GM12878 (cell line): ENCODE results near the gene IQCC. TPM values are rescaled to one million over a fixed set of nuclear protein-coding genes. Genes with fewer than 3 reads are reported as not detected.
A peak's percentile ranks its signal among the peaks of the same experiment; 100 is the strongest.

Source experiments
- ATAC-seq: fragments of 200-7000 bp; cut with Tn5 transposase; 3 replicates; pipeline ENCODE4 v1.9.1; 2020; ENCODE audit warnings: mild to moderate bottlenecking, moderate library complexity
- BruUV-seq: library from RNA; stranded (reverse); fragments of 400-500 nt; replicated peaks from 2 replicates; lab custom pipeline; 2021; lab: Mats Ljungman, UMichigan
- CTCF ChIA-PET: fragments of 300-600 bp; sonication (Branson Sonifier 250); formaldehyde crosslinking; extraction: SDS; loops from one replicate; lab custom pipeline; 2021; ENCODE audit warnings: inconsistent platforms; lab: Yijun Ruan, JAX
- POLR2A ChIA-PET: fragments of 350-600 bp; formaldehyde crosslinking; extraction: SDS; loops from one replicate; lab custom pipeline; 2021; ENCODE audit warnings: inconsistent platforms; lab: Charles Lee
- RAD21 ChIA-PET: fragments of 300-600 bp; sonication (Branson Sonifier 250); formaldehyde crosslinking; loops from one replicate; lab custom pipeline; 2023; ENCODE audit warnings: antibody characterized with exemption; ENCODE audit not compliant: unreplicated experiment; lab: Charles Lee
- SMC1A ChIA-PET: fragments of 300-600 bp; sonication (Branson Sonifier 250); formaldehyde crosslinking; loops from one replicate; lab custom pipeline; 2023; ENCODE audit not compliant: unreplicated experiment, uncharacterized antibody; lab: Charles Lee
- DNase-seq: peaks from one replicate; pipeline ENCODE4 v3.0.0-alpha.2; 2011; ENCODE audit warnings: low read depth, low spot score
- FAIRE-seq: peaks from 3 replicates; lab custom pipeline; 2011; peaks lifted over from hg19 to GRCh38; lab: Jason Lieb, UNC
- H2AFZ ChIP-seq: 2 replicates; pipeline ENCODE4 v1.6.0; 2011; ENCODE audit warnings: low read depth, low read length, control low read depth; ENCODE audit not compliant: control insufficient read depth
- H3K27ac ChIP-seq: 2 replicates; pipeline ENCODE4 v1.5.1; 2011; ENCODE audit warnings: control low read depth; ENCODE audit not compliant: control insufficient read depth, insufficient read depth
- H3K27me3 ChIP-seq, 2 experiments: replicated peaks in 1 of 2; 2 replicates each; pipeline versions ENCODE4 v1.6.0 to v1.6.1; 2011; ENCODE audit warnings: low read length in 1 of 2; ENCODE audit not compliant: control insufficient read depth in 2 of 2, insufficient read depth in 2 of 2
- H3K36me3 ChIP-seq, 2 experiments: 2 replicates each; pipeline ENCODE4 v1.5.1; 2011; ENCODE audit warnings: low read length in 1 of 2; ENCODE audit not compliant: control insufficient read depth in 2 of 2, insufficient read depth in 2 of 2
- H3K4me1 ChIP-seq: 2 replicates; pipeline ENCODE4 v1.6.1; 2011; ENCODE audit warnings: mild to moderate bottlenecking, low read length, moderate library complexity, mixed read lengths; ENCODE audit not compliant: control insufficient read depth, insufficient read depth
- H3K4me2 ChIP-seq: 2 replicates; pipeline ENCODE4 v1.6.0; 2011; ENCODE audit warnings: control low read depth; ENCODE audit not compliant: control insufficient read depth, insufficient read depth
- H3K4me3 ChIP-seq: fragments of 200-600 bp; sonication (generic); 2 replicates; pipeline ENCODE4 v1.5.1; 2016
- H3K79me2 ChIP-seq: 2 replicates; pipeline ENCODE4 v1.6.0; 2011; ENCODE audit warnings: low read length; ENCODE audit not compliant: control insufficient read depth, insufficient read depth
- H3K9ac ChIP-seq: 2 replicates; pipeline ENCODE4 v1.8.0; 2011; ENCODE audit warnings: low read length, control low read depth, mixed read lengths; ENCODE audit not compliant: control insufficient read depth, insufficient read depth
- H3K9me3 ChIP-seq: replicated peaks from 3 replicates; pipeline ENCODE4 v1.5.1; 2011; ENCODE audit warnings: mild to moderate bottlenecking, low read length; ENCODE audit not compliant: control insufficient read depth, insufficient read depth
- H4K20me1 ChIP-seq: 2 replicates; pipeline ENCODE4 v1.6.0; 2011; ENCODE audit not compliant: control insufficient read depth, insufficient read depth
- FOXK2 ChIP-seq: fragments of 450-650 bp; IDR thresholded peaks from 2 replicates; pipeline ENCODE4 v1.6.1; 2017; ENCODE audit warnings: mild to moderate bottlenecking, moderate library complexity
- JUNB ChIP-seq: IDR thresholded peaks from 2 replicates; pipeline ENCODE4 v1.6.1; 2016; ENCODE audit warnings: antibody characterized with exemption, mild to moderate bottlenecking
- PAX5 ChIP-seq: IDR thresholded peaks from 2 replicates; pipeline ENCODE4 v1.6.1; 2011; ENCODE audit warnings: low read depth, low read length, borderline replicate concordance
- RAD51 ChIP-seq: fragments of 450-650 bp; IDR thresholded peaks from 2 replicates; pipeline ENCODE4 v1.6.1; 2016; ENCODE audit warnings: moderate library complexity, mild to moderate bottlenecking, inconsistent platforms
- WGBS: methylation state at CpG from one replicate; pipeline ENCODE4 v1.1.6; 2016; ENCODE audit warnings: low lambda C conversion rate; ENCODE audit not compliant: insufficient replicate concordance, insufficient coverage; ENCODE audit errors: missing lambda C conversion rate; 5-methylcytosine and 5-hydroxymethylcytosine counted together
- in situ Hi-C: fragments of 300-500 bp; cut with MboI; formaldehyde crosslinking; loops from 9 replicates; pipeline ENCODE4 v1.14.3; 2018; ENCODE audit warnings: mixed read lengths
- intact Hi-C: fragments of 100-400 bp; cut with micrococcal nuclease; formaldehyde crosslinking; loops from one replicate; pipeline ENCODE4 v1.14.2; 2022; ENCODE audit not compliant: unreplicated experiment
- polyA plus RNA-seq, 11 experiments: library from polyadenylated mRNA; depleted of rRNA in 4 of 11; unstranded in 6 of 11; stranded (reverse) in 5 of 11; fragments of >200 nt; fragmentation: Nextera tagmentation in 4 of 11; fragmentation: Illumina TruSeq in 1 of 11; extraction: Ambion mirVana in 4 of 11; extraction: Trizol in 1 of 11; gene quantifications; 1 replicate in 1 of 11; 2 replicates in 10 of 11; pipeline versions ENCODE4 v1.2.1 to v1.2.3, GENCODE V29; 2011 to 2016; ENCODE audit warnings: inconsistent platforms in 2 of 11, missing spikeins in 2 of 11, low read depth in 1 of 11
- total RNA-seq, 4 experiments: library from RNA; depleted of rRNA in 3 of 4; stranded (reverse); fragments of >200 nt in 3 of 4; fragmentation: Illumina TruSeq in 1 of 4; extraction: Trizol in 1 of 4; gene quantifications; 2 replicates each; pipeline versions ENCODE4 v1.2.1 to v1.2.3, GENCODE V29; 2013 to 2021
- TF ChIP-seq, protein P1 (sequence below): fragments of 450-650 bp; IDR thresholded peaks from 2 replicates; pipeline ENCODE4 v1.6.1; 2017; ENCODE audit warnings: antibody characterized with exemption, mild to moderate bottlenecking, moderate library complexity
- TF ChIP-seq, protein P2 (sequence below): fragments of 450-650 bp; IDR thresholded peaks from 2 replicates; pipeline ENCODE4 v1.6.1; 2017; ENCODE audit warnings: mild to moderate bottlenecking, moderate library complexity

IQCC gene
- total and polyA plus RNA-seq, 10 of the 15 experiments (the other 5 are each of a cell fraction or from before 2014, with no cell fraction given) = 2.1 to 6.8 (median 4.9) TPM

GRCh38 chr1:32221581-32221979 lies 16.1 kb downstream of the IQCC start:
- no peak for ATAC-seq
- Histone ChIP-seq H3K36me3 (peaks cover 2 to 16% of the 10 kb centered on the region in 2 experiments), H3K9ac (peak overlapping the region; percentile 99), H3K27me3 (no peaks in the 10 kb centered on the region), H3K4me1 (peaks cover 12% of the 10 kb centered on the region), H4K20me1 (no peaks in the 10 kb centered on the region), H2AFZ (peak overlapping the region; percentile 89; the same call in 1 of the 2 replicates), H3K4me3 (peak overlapping the region; percentile 89), H3K79me2 (peaks cover 29% of the 10 kb centered on the region), H3K4me2 (peak overlapping the region; percentile 92), H3K9me3 (no peaks in the 10 kb centered on the region), H3K27ac (no peak overlapping the region; the same call in 1 of the 2 replicates)
- in situ Hi-C loops (no loop called here), intact Hi-C loops (no loop called here)
- SMC1A ChIA-PET = interaction anchor here (1.0 to 2.0 kb wide), 5 partner anchors 20 to 95 kb away, joined by 3 to 11 read pairs (median 3); no protein-coding TSS in a partner anchor
- RAD21 ChIA-PET = interaction anchor here (1.0 to 2.0 kb wide), 7 partner anchors 11 to 114 kb away, joined by 3 to 10 read pairs (median 4); partner anchors contain the start of genes CCDC28B, HDAC1, KPNA6 and MARCKSL1
- BruUV-seq = no TSS peak
- TF ChIP-seq PAX5 (0 out of 2 replicates have a peak, but pooled peaks have one; percentile 1), FOXK2 (no peak), RAD51 (no peak), JUNB (no peak)
- TF ChIP-seq, protein P1, sequence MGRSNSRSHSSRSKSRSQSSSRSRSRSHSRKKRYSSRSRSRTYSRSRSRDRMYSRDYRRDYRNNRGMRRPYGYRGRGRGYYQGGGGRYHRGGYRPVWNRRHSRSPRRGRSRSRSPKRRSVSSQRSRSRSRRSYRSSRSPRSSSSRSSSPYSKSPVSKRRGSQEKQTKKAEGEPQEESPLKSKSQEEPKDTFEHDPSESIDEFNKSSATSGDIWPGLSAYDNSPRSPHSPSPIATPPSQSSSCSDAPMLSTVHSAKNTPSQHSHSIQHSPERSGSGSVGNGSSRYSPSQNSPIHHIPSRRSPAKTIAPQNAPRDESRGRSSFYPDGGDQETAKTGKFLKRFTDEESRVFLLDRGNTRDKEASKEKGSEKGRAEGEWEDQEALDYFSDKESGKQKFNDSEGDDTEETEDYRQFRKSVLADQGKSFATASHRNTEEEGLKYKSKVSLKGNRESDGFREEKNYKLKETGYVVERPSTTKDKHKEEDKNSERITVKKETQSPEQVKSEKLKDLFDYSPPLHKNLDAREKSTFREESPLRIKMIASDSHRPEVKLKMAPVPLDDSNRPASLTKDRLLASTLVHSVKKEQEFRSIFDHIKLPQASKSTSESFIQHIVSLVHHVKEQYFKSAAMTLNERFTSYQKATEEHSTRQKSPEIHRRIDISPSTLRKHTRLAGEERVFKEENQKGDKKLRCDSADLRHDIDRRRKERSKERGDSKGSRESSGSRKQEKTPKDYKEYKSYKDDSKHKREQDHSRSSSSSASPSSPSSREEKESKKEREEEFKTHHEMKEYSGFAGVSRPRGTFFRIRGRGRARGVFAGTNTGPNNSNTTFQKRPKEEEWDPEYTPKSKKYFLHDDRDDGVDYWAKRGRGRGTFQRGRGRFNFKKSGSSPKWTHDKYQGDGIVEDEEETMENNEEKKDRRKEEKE = no peak
- TF ChIP-seq, protein P2, sequence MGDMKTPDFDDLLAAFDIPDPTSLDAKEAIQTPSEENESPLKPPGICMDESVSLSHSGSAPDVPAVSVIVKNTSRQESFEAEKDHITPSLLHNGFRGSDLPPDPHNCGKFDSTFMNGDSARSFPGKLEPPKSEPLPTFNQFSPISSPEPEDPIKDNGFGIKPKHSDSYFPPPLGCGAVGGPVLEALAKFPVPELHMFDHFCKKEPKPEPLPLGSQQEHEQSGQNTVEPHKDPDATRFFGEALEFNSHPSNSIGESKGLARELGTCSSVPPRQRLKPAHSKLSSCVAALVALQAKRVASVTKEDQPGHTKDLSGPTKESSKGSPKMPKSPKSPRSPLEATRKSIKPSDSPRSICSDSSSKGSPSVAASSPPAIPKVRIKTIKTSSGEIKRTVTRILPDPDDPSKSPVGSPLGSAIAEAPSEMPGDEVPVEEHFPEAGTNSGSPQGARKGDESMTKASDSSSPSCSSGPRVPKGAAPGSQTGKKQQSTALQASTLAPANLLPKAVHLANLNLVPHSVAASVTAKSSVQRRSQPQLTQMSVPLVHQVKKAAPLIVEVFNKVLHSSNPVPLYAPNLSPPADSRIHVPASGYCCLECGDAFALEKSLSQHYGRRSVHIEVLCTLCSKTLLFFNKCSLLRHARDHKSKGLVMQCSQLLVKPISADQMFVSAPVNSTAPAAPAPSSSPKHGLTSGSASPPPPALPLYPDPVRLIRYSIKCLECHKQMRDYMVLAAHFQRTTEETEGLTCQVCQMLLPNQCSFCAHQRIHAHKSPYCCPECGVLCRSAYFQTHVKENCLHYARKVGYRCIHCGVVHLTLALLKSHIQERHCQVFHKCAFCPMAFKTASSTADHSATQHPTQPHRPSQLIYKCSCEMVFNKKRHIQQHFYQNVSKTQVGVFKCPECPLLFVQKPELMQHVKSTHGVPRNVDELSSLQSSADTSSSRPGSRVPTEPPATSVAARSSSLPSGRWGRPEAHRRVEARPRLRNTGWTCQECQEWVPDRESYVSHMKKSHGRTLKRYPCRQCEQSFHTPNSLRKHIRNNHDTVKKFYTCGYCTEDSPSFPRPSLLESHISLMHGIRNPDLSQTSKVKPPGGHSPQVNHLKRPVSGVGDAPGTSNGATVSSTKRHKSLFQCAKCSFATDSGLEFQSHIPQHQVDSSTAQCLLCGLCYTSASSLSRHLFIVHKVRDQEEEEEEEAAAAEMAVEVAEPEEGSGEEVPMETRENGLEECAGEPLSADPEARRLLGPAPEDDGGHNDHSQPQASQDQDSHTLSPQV = no peak
- CTCF ChIA-PET = interaction anchor here (0.8 to 6.0 kb wide), 7 partner anchors 14 to 192 kb away, joined by 3 to 46 read pairs (median 5); partner anchors contain the start of genes FAM167B and HDAC1
- under 1% methylated on average over 13 of the region's 13 CpGs for WGBS
- POLR2A ChIA-PET = interaction anchor here (1.0 to 1.3 kb wide), 3 partner anchors 19 to 114 kb away, joined by 3 to 4 read pairs (median 4); partner anchors contain the start of gene KPNA6
- FAIRE-seq = no peak
- no peak for DNase-seq
